Measurements from ENCODE around the gene NME3.
"Not testable (repeated sequence)": the region's sequence is repeated elsewhere in the genome, so short reads cannot be mapped to it uniquely, and the experiment has no call there.

NME3 gene

DNA sequence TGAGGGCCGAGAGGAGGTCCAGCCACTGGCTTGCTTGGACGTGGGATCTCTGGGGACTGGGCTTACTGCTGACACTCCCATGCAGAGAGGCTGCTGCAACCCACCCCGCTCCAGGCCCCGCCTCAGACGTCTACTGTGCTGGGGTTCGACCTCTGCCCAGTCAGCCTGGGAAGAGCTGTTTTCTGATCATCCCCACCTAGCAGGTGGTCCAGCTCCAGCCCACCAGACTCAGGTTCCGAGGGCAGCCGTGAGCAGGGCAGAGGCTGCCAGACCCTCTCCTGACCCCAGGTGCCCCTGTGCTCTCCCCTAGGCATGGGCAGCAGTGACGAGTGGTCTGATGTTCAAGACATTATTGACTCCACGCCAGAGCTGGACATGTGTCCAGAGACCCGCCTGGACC lies 23.4 kb downstream of the NME3 start:
- DNase-seq (ENCODE audit: low read depth) = no peak

DNA sequence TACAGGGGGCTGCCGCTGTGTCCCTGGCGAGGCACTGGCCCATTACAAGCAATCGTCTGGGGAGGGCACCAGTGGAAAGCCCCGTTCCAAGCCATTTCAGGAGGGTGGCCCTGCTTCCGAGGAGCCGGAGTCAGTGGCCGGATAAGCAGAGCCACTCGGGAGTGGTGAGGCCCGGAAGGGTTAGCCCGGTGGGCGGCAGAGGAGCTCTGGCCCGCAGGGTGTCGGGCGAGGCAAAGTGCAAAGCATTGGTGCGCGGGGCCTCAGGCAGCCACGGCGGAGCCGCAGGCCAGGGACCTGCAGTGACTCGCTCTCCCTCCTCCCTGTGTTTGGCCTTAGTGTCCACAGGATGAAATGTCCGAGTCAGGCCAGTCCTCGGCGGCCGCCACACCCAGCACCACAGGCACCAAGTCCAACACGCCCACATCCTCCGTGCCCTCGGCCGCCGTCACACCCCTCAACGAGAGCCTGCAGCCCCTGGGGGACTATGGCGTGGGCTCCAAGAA lies 24.6 kb downstream of the NME3 start:
- no peak for DNase-seq (ENCODE audit: low read depth)

DNA sequence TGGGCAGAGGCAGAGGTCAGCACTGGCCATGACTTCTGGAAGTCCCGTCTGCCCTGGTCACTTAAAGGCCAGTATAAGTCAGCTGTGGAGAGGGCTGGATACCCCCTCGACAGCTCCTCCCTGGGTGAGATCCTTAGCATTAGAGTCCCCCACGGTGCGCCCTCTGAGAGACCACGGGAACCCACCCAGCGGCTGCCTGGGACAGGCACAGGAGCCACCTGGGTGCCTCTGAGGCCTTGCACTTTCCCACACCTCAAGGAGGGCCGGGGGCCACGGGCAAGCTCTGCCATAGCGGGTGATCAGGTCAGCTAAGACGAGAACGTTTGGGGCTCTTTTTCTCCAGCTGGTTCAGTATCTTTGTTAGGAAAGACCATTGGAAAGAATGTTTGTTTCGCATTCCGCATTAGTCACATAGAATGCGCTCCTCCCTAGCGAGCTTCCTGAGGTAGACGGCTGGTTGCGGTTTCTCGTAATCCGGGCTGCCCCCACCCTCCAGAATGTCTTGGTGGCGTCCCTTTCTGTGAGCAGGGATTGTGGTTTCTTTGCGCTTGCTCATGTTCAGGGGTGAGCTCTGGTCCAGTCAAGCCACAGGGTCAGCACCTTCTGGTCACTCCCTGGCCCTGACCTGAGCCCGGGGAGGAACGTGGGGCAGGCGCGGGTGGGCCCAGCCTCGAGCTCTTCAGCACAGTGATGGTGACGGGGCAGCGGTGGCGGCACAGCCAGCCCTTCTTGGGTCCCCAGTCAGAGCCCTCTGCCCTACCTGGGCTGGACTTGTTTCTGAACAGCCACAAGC lies 25.2 kb downstream of the NME3 start:
- DNase-seq (ENCODE audit: low read depth) = no peak

DNA sequence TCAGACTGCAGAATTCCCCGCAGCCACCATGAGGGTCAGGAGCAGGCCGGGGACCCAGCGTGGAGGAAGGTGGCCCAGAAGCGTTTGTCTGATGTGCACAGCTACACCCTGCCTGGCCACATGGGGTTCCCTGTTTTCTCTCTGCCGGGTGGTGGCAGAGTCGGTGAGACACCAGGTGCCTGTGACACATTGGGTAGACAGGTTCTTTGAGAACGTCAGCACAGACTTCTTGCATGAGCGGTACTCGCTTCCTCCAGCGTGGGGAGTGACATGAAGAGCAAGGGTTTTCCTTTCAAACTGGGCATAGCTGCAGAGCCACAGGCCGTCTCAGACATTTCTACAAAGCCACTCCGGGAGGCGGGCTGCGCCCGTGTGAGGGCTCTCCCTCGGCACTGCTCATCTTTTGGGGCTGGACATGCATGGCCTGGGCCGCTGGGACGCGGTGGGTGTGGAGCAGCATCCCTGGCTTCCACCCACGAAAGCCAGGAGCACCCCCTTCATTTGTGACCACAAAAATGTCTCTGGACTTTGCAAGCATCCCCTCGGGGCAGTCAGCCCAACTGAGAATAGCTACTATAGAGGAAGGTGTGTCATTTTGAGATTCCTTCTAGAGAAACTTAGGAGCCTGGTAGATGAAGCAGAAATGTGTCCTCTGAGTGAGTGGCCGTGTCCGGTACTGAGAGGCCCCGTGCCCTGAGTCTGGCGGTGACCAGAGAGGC lies 26.0 kb downstream of the NME3 start:
- peak; percentile 59 for DNase-seq (ENCODE audit: low read depth)

DNA sequence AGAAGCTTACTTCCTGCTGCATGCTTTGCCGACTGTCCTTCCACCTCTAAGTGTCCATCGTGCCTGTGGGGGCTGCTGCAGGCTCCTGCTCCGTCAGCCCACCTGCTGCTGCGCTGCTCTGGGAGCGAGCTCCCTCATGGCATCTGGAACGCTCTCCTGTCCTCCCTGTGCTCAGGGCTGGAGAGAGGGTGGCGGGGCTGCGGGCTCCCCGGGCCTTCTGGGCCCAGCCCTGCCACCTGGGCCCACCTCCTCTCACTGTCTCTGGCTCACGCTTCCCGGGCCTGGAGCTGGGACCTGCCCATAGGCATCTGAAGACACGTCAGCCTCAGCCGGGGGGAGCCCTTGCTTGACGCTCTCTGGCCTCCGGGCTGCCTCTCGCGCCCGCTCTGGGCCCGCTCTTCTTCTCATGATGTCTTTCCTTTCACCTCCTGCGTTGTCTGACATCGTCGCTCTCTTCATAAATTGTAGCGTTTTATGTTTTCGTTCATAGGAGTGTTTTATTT lies 27.0 kb downstream of the NME3 start:
- no peak for DNase-seq (ENCODE audit: low read depth)

DNA sequence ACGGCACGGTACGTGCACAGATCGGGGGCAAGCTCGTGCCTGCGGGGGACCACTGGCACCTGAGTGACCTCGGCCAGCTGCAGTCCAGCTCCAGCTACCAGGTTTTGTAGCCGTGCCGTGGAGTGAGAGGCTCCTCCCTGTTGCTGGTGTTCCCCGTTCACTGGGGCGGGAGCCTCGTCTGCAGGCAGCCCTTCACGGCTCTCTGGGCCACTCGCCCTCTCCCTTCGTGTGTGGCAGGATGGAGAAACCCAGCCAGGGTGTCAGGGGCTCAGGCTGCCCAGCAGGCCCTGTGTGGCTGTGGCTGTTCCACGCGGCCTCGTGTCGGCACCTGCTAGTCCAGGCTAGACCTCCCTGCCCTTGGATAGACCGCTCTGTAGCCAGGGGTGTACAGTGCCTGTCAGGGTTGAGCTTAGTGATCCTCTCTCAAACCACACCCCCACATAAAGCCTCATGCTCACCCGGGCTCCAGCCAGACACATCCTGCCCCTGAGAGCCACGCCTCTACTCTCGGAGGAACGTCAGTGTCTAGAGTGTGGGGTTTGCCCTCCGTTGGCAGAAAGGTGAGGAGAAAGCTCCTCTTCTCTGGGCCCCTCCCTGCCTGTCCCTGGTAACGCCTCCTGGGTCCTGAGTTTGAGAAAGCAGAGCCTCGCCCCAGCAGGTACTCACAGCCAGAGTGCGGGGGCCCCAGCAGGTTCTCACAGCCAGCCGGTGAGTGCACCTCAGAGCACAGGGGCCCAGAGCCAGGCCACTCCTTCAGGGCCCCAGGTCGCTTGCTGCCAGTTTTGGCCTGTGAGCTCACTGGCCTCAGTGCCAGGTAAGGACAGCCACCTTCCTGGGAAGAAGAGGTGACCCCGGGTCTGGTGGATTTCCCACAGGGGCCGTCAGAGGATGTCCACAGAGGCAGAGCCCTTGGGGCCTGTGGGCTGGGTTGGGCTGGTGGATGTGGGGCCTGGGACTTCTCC lies 27.7 kb downstream of the NME3 start:
- DNase-seq (ENCODE audit: low read depth) = no peak

GRCh38 chr16:1741553-1742165 lies 29.7 kb downstream of the NME3 start:
- no peak for DNase-seq (ENCODE audit: low read depth)

- DNase-seq (ENCODE audit: low read depth) = no peak
These were observed 30.4 kb downstream of the NME3 start for GRCh38 chr16:1740781-1741490.

DNA sequence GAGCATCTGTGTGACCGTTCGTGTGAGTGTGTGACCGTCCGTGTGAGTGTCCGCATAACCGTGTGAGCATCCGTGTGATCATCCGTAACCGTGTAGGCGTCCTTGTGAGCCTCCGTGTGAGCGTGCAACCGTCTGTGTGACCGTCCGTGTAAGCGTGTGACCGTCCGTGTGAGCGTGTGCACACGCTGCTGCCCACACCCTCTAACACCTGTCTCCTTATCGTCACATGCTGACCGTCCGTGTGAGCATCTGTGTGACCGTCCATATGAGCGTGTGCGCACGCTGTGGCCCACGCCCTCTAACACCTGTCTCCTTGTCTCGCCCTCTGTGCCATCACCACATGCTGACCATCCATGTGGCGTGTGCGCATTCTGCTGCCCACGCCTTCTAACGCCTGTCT lies 31.1 kb downstream of the NME3 start:
- DNase-seq (ENCODE audit: low read depth) = no peak

GRCh38 chr16:1734816-1735215 lies 36.5 kb downstream of the NME3 start:
- no peak for DNase-seq (ENCODE audit: low read depth)

GRCh38 chr16:1734123-1734522 lies 37.2 kb downstream of the NME3 start:
- no peak for DNase-seq (ENCODE audit: low read depth)

DNA sequence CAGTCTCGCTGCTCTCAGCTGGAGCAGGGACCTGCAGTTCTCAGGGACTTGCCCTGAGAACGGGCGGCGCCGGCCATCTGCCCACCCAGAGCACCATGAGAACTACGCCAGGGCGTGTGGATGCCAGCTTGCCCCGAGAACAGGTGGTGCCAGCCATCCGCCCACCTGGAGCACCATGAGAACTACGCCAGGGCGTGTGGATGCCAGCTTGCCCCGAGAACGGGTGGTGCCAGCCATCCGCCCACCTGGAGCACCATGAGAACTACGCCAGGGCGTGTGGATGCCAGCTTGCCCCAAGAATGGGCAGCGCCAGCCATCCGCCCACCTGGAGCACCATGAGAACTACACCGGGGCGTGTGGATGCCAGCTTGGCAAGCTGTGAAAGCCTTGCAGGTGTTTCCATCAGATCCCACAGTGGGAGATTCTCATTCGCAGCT lies 38.8 kb downstream of the NME3 start:
- not testable (repeated sequence) for DNase-seq (ENCODE audit: low read depth)

GRCh38 chr16:1732071-1732470 lies 39.3 kb downstream of the NME3 start:
- DNase-seq (ENCODE audit: low read depth) = no peak

DNA sequence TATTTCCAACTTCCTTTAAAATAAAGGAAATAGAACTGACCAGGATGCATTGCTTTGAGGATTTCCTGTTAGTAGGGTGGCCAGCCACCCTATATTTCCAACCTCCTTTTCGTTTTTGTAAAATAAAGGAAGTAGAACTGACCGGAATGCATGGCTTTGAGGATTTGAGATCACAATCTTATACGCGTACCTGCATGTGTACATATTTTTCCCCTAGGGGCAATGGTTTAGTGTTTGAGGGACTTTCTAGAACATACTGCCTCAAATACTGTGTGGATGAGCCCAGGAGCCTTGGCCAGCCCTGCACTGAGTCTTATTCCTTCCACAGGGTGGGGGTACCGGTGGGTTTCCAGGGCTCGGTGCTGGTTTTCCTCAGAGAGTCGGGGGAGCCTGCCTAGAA lies 39.7 kb downstream of the NME3 start:
- DNase-seq (ENCODE audit: low read depth) = no peak

DNA sequence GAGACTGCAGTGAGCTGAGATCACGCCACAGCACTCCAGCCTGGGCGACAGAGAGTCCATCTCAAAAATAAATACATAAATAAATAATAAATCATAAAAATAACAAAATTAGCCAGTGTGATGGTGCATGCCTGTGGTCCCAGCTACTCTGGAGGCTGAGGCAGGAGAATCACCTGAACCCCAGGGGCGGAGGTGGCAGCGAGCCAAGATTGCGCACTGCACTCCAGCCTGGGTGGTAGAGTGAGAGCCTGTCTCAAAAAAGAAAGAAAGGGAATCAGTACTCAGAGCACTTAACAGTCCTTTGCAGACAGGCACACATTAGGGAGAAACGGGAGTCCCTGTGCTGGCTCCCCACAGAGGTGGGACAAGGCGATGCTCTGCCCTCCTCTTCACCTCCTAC lies 40.3 kb downstream of the NME3 start:
- DNase-seq (ENCODE audit: low read depth) = no peak

DNA sequence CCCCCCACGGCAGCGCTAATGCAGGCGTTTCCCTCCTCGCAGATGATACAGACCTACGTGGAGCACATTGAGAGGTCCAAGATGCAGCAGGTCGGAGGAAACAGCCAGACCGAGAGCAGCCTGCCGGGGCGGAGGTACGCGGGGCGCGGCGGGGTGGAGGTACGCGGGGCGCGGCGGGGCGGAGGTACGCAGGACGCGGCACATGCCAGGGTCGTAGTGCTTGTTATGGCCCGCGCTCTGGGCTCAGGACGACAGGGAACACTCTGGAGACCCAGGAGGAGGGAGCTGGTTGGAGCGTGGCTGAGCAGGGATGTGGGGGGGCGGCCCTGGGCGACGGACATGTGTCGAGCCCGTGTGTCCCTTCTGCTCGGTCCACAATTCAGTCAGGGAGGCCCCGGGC lies 41.9 kb downstream of the NME3 start:
- DNase-seq (ENCODE audit: low read depth) = no peak

DNA sequence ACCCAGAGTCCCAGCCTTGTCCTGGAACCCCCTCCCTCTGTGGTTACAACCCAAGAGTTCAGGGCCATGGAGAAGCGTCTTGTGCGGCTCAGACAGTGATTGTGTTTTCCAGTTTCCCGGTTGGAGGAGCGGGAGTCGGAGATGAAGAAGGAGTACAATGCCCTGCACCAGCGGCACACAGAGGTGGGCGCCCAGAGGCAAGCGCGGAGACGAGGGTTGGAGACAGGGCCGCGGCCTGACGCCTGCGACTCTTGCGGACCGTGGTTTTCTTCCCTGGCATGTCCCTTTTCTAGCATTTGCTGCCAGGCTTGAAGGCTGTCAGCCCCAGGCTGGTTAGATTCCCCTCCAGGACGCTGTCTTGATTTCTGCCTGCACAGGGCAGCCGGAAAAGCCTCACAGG lies 42.3 kb downstream of the NME3 start:
- DNase-seq (ENCODE audit: low read depth) = no peak

- DNase-seq (ENCODE audit: low read depth) = no peak
These were observed 43.4 kb downstream of the NME3 start for GRCh38 chr16:1727651-1728624.

- DNase-seq (ENCODE audit: low read depth) = no peak
These were observed 44.5 kb downstream of the NME3 start for GRCh38 chr16:1726661-1727502.
